ENCODE data around the gene IFT122. TPM values are rescaled to one million over a fixed set of nuclear protein-coding genes. Genes with fewer than 3 reads are reported as not detected.
A peak's percentile ranks its signal among the peaks of the same experiment; 100 is the strongest.

The IFT122 gene
- total RNA-seq, 6 experiments from 2014 or later, result 7.1 to 16.8 (median 11.5) TPM

DNA sequence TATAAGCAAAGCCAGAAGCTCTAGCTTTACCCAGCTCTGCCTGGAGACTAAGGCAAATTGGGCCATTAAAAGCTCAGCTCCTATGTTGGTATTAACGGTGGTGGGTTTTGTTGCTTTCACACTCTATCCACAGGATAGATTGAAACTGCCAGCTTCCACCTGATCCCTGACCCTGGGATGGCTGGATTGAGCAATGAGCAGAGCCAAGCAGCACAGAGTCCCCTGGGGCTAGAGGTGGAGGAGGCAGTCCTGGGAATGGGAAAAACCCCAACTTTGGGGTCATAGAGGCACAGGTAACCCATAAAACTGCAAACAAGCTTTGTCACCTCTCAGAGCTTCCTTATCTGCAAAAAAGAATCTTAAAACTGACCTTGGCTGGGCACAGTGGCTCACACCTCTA, 95.1 kb downstream of the IFT122 start:
- no peaks in the 10 kb centered on the region for H3K36me3 ChIP-seq
- no peak overlapping the region for H3K27ac ChIP-seq
- TF ChIP-seq, protein P1, sequence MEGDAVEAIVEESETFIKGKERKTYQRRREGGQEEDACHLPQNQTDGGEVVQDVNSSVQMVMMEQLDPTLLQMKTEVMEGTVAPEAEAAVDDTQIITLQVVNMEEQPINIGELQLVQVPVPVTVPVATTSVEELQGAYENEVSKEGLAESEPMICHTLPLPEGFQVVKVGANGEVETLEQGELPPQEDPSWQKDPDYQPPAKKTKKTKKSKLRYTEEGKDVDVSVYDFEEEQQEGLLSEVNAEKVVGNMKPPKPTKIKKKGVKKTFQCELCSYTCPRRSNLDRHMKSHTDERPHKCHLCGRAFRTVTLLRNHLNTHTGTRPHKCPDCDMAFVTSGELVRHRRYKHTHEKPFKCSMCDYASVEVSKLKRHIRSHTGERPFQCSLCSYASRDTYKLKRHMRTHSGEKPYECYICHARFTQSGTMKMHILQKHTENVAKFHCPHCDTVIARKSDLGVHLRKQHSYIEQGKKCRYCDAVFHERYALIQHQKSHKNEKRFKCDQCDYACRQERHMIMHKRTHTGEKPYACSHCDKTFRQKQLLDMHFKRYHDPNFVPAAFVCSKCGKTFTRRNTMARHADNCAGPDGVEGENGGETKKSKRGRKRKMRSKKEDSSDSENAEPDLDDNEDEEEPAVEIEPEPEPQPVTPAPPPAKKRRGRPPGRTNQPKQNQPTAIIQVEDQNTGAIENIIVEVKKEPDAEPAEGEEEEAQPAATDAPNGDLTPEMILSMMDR (IDR thresholded peaks at IDR 0.05), result no peak
- TF ChIP-seq POLR2A (IDR thresholded peaks at IDR 0.05), result no peak
- H3K27me3 ChIP-seq, result no peaks in the 10 kb centered on the region
- intact Hi-C loops (cut with DNase I), result no loop called here
- H3K9me3 ChIP-seq, result no peaks in the 10 kb centered on the region
- no CpG with 5 or more reads among the region's 1 CpG for WGBS (ENCODE audit: insufficient coverage, low coverage, low lambda C conversion rate, missing lambda C conversion rate)
- DNase-seq (peak in 1 of 3 donors; percentile 20), ATAC-seq (peak; percentile 61 to 88 (median 72))
- peaks cover 0 to 8% (median 0%) of the 10 kb centered on the region in 4 donors for H3K4me1 ChIP-seq
- no peak overlapping the region for H3K4me3 ChIP-seq

DNA sequence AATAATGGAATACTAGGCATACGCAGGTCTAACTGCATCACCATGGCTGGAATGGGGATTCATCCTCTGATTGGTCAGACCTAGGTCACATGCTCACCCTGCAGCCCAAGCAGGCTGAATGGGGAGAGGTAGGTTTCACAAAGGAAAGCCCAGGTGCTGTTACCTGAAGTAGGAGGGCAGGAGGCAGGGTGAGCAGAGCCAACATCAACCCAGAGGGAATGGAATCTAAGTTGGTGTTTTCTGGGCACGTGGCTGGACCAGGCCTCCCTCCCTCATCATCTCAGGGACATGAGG, 96.3 kb downstream of the IFT122 start:
- Histone ChIP-seq H3K4me1 (peaks cover 0 to 8% (median 0%) of the 10 kb centered on the region in 4 donors), H3K27ac (no peak overlapping the region), H3K4me3 (no peak overlapping the region), H3K9me3 (no peaks in the 10 kb centered on the region), H3K27me3 (no peaks in the 10 kb centered on the region), H3K36me3 (no peaks in the 10 kb centered on the region)
- DNase-seq, result no peak
- WGBS (ENCODE audit: insufficient coverage, low coverage, low lambda C conversion rate, missing lambda C conversion rate), result 100% methylated on average over 1 of the region's 2 CpGs
- intact Hi-C loops (cut with DNase I), result no loop called here
- no peak for ATAC-seq
- no peak for TF ChIP-seq POLR2A (IDR thresholded peaks at IDR 0.05)
- TF ChIP-seq, protein P1 (IDR thresholded peaks at IDR 0.05), result no peak

DNA sequence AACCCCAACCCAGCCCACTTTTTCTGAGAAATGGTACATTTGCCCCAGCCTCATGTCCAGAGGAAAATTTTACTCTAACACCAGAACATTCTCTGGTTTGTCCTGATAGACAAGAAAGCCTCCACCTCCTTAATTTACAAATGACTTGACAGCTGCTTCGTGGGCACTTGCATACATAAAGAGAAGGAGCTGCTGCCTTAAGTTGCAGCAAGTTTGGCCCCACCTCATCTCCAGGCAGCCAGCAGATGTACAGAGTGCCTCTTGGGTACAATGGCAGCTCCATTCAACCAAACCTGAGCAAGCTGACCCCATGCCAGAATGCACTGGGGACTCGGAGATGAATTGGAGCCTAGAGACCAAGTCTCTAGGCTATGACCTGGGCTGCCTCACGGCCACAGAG, 96.8 kb downstream of the IFT122 start:
- 71% methylated on average over 1 of the region's 3 CpGs for WGBS (ENCODE audit: insufficient coverage, low coverage, low lambda C conversion rate, missing lambda C conversion rate)
- no peaks in the 10 kb centered on the region for H3K27me3 ChIP-seq
- H3K9me3 ChIP-seq, result no peaks in the 10 kb centered on the region
- no peak overlapping the region for H3K4me3 ChIP-seq
- intact Hi-C loops (cut with DNase I), result no loop called here
- TF ChIP-seq, protein P1 (IDR thresholded peaks at IDR 0.05), result no peak
- no peak for TF ChIP-seq POLR2A (IDR thresholded peaks at IDR 0.05)
- DNase-seq, result no peak
- no peak overlapping the region for H3K27ac ChIP-seq
- H3K4me1 ChIP-seq, result peaks cover 0 to 8% (median 0%) of the 10 kb centered on the region in 4 donors
- no peaks in the 10 kb centered on the region for H3K36me3 ChIP-seq
- ATAC-seq, result no peak

DNA sequence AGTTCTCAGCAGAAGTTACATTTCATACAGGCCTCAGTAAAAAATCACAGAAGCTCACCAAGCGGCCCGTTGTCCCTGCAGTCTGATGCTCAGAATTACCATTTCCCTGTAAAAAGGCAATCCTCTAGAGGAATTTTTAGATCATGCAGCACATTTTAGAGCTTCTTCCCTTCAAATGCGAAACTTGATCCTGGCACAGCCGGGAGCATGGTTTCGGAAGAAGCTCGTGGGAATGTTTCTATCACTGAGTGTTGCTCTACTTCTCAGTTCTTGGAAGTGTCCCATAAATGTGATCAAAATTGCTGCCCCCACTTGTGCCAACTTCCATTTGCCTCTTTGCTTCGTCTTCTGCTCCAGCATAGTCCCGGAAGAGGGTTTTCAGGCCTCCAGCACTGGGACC, 99.2 kb downstream of the IFT122 start:
- peaks cover 0 to 8% (median 0%) of the 10 kb centered on the region in 4 donors for H3K4me1 ChIP-seq
- intact Hi-C loops (cut with DNase I), result no loop called here
- no peak overlapping the region for H3K4me3 ChIP-seq
- H3K36me3 ChIP-seq, result no peaks in the 10 kb centered on the region
- ATAC-seq, result no peak
- H3K27ac ChIP-seq, result no peak overlapping the region
- TF ChIP-seq, protein P1 (IDR thresholded peaks at IDR 0.05), result no peak
- TF ChIP-seq POLR2A (IDR thresholded peaks at IDR 0.05), result no peak
- no peaks in the 10 kb centered on the region for H3K27me3 ChIP-seq
- H3K9me3 ChIP-seq, result no peaks in the 10 kb centered on the region
- WGBS (ENCODE audit: insufficient coverage, low coverage, low lambda C conversion rate, missing lambda C conversion rate), result 84% methylated on average over 8 of the region's 8 CpGs
- DNase-seq, result no peak

Measured in right lobe of liver (tissue), 6 donors.